Measurements from ENCODE around the gene ZNF467.

DNA sequence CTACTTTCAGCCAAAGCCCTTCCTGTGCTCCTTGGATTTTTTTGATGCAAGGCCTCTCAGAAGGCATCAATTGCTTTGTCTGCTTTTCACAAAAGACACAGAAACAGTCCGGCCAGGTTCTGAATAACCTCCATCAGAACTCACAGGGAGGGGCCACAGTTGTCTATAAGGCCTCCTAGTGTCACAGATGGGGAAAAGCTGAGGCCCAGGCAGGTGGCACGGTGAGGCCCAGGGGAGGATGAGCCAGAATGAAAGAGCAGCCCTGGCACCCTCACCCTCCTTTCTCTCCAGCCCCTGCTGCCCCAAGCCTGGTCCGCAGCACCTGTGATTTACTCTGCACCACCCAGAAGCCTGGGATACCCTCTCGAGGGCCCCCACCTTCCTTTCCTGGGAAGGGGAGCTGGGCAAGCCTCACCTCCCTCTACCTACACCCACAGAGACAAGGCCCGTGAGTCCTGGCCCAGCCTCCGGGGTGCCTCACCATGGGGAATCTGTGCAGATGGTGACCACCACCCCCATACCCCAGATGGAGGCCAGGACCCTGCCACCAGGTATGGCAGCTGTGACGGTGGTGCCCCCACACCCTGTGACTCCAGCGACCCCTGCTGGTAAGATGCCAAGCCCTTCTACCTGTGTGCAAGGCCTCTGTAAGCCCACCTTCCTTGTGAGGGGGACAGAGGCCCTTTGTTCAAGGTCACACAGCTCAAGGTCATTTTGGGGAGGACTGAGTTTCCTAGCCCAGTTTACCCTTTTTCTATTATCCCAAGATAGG lies 26.2 kb upstream of the ZNF467 start:
- TF ChIP-seq, protein P1, sequence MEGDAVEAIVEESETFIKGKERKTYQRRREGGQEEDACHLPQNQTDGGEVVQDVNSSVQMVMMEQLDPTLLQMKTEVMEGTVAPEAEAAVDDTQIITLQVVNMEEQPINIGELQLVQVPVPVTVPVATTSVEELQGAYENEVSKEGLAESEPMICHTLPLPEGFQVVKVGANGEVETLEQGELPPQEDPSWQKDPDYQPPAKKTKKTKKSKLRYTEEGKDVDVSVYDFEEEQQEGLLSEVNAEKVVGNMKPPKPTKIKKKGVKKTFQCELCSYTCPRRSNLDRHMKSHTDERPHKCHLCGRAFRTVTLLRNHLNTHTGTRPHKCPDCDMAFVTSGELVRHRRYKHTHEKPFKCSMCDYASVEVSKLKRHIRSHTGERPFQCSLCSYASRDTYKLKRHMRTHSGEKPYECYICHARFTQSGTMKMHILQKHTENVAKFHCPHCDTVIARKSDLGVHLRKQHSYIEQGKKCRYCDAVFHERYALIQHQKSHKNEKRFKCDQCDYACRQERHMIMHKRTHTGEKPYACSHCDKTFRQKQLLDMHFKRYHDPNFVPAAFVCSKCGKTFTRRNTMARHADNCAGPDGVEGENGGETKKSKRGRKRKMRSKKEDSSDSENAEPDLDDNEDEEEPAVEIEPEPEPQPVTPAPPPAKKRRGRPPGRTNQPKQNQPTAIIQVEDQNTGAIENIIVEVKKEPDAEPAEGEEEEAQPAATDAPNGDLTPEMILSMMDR (IDR thresholded peaks at IDR 0.05; ENCODE audit: control extremely low read depth in 1 of 3, insufficient read depth in 1 of 3, low read depth in 1 of 3, low read length in 3 of 3): peak in 2 of 3 experiments; percentile 73 to 89; a peak in 3 of 4 replicates
- TF ChIP-seq CBX5 (IDR thresholded peaks at IDR 0.05; ENCODE audit: low read depth, low read length) (no peak), CREB1 (IDR thresholded peaks at IDR 0.05) (peak; percentile 56), NRF1 (IDR thresholded peaks at IDR 0.05; ENCODE audit: low read depth, low read length) (no peak)
- TF ChIP-seq, protein P2, sequence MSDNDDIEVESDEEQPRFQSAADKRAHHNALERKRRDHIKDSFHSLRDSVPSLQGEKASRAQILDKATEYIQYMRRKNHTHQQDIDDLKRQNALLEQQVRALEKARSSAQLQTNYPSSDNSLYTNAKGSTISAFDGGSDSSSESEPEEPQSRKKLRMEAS (IDR thresholded peaks at IDR 0.05): no peak

All from H1 (cell line).